ENCODE measurements around the gene MIAT.
"Not testable (repeated sequence)": the region's sequence is repeated elsewhere in the genome, so short reads cannot be mapped to it uniquely, and the experiment has no call there.

MIAT gene

DNA sequence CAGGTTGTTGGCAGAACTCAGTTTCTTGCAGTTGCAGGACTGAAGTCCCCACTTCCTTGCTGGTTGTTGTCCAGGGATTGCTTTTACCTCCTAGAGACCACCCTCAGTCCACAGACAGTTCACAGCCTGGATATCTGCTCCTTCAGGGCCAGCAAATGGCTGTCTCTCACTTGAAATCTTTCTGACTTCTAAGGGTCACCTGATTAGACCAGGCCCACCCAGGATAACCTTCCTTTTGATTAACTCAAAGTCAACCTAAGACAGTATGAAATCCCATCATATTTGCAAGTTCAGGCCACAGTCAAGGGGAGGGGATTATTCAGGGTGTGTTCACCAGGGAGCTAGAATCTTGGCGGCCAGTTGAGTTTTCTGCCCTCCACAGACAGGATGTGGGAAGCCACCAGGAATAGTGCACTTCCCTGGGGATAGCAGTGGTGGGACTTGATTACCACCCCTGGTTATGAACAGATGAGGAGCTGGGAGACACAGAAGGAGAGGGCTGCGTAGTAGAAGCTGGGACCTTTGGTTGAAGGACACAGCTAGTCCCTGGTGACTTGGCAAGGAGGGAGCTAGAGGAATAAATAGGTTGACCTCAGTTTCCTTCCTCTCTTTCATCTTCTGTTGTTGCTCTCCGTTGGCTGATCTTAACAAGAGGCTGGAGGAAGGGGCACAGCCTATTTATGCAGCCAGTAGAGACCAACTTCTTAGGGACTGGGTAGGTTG, 33.4 kb downstream of the MIAT start:
- H3K27me3 ChIP-seq (ENCODE audit: control insufficient read depth, insufficient read depth, low read length), result no peaks in the 10 kb centered on the region
- H3K9ac ChIP-seq (ENCODE audit: low read length), result no peak overlapping the region
- no peak overlapping the region for H3K4me3 ChIP-seq (ENCODE audit: low read length)
- no peaks in the 10 kb centered on the region for H3K36me3 ChIP-seq (ENCODE audit: control insufficient read depth, insufficient read depth, low read length)
- no peaks in the 10 kb centered on the region for H3K9me3 ChIP-seq (ENCODE audit: control insufficient read depth, low read length)
- no peaks in the 10 kb centered on the region for H3K4me1 ChIP-seq (ENCODE audit: control insufficient read depth, insufficient read depth, low read length)

GRCh38 chr22:26691377-26691716, 34.0 kb downstream of the MIAT start:
- Histone ChIP-seq H3K4me3 (ENCODE audit: low read length) (no peak overlapping the region), H3K36me3 (ENCODE audit: control insufficient read depth, insufficient read depth, low read length) (no peaks in the 10 kb centered on the region), H3K9ac (ENCODE audit: low read length) (no peak overlapping the region), H3K27me3 (ENCODE audit: control insufficient read depth, insufficient read depth, low read length) (no peaks in the 10 kb centered on the region), H3K4me1 (ENCODE audit: control insufficient read depth, insufficient read depth, low read length) (no peaks in the 10 kb centered on the region), H3K9me3 (ENCODE audit: control insufficient read depth, low read length) (no peaks in the 10 kb centered on the region)

DNA sequence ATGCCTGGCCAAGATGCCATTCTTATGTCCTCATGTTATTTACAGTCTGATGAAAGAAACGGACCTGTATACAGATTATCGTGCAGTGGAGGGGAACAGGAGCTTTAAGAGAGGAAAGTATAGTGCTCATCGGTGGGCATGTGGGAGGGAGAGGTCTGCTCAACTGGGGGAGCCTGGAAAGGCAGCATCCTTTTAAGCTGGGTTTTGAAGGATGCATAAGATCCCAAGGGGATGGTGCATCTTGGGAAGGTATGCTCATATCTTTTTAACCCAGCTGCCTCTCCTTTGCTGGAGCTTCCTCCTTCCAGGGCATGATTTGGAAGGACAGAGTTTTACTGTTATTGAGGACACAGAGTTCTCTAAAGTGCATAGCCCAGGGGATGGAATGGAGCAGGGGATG, 34.8 kb downstream of the MIAT start:
- no peaks in the 10 kb centered on the region for H3K9me3 ChIP-seq (ENCODE audit: control insufficient read depth, low read length)
- H3K36me3 ChIP-seq (ENCODE audit: control insufficient read depth, insufficient read depth, low read length), result no peaks in the 10 kb centered on the region
- H3K4me1 ChIP-seq (ENCODE audit: control insufficient read depth, insufficient read depth, low read length), result no peaks in the 10 kb centered on the region
- no peak overlapping the region for H3K4me3 ChIP-seq (ENCODE audit: low read length)
- H3K27me3 ChIP-seq (ENCODE audit: control insufficient read depth, insufficient read depth, low read length), result no peaks in the 10 kb centered on the region
- H3K9ac ChIP-seq (ENCODE audit: low read length), result no peak overlapping the region

- H3K9ac ChIP-seq (ENCODE audit: low read length), result no peak overlapping the region
- H3K36me3 ChIP-seq (ENCODE audit: control insufficient read depth, insufficient read depth, low read length), result no peaks in the 10 kb centered on the region
- no peaks in the 10 kb centered on the region for H3K4me1 ChIP-seq (ENCODE audit: control insufficient read depth, insufficient read depth, low read length)
- H3K9me3 ChIP-seq (ENCODE audit: control insufficient read depth, low read length), result no peaks in the 10 kb centered on the region
- H3K27me3 ChIP-seq (ENCODE audit: control insufficient read depth, insufficient read depth, low read length), result no peaks in the 10 kb centered on the region
- H3K4me3 ChIP-seq (ENCODE audit: low read length), result no peak overlapping the region
Measured at GRCh38 chr22:26697151-26697550, 39.8 kb downstream of the MIAT start.

GRCh38 chr22:26700462-26700861, 43.1 kb downstream of the MIAT start:
- no peak overlapping the region for H3K9ac ChIP-seq (ENCODE audit: low read length)
- no peaks in the 10 kb centered on the region for H3K36me3 ChIP-seq (ENCODE audit: control insufficient read depth, insufficient read depth, low read length)
- no peak overlapping the region for H3K4me3 ChIP-seq (ENCODE audit: low read length)
- H3K4me1 ChIP-seq (ENCODE audit: control insufficient read depth, insufficient read depth, low read length), result no peaks in the 10 kb centered on the region
- no peaks in the 10 kb centered on the region for H3K9me3 ChIP-seq (ENCODE audit: control insufficient read depth, low read length)
- no peaks in the 10 kb centered on the region for H3K27me3 ChIP-seq (ENCODE audit: control insufficient read depth, insufficient read depth, low read length)

GRCh38 chr22:26700886-26701285, 43.5 kb downstream of the MIAT start:
- Histone ChIP-seq H3K4me3 (ENCODE audit: low read length) (no peak overlapping the region), H3K4me1 (ENCODE audit: control insufficient read depth, insufficient read depth, low read length) (no peaks in the 10 kb centered on the region), H3K36me3 (ENCODE audit: control insufficient read depth, insufficient read depth, low read length) (no peaks in the 10 kb centered on the region), H3K27me3 (ENCODE audit: control insufficient read depth, insufficient read depth, low read length) (no peaks in the 10 kb centered on the region), H3K9ac (ENCODE audit: low read length) (no peak overlapping the region), H3K9me3 (ENCODE audit: control insufficient read depth, low read length) (no peaks in the 10 kb centered on the region)

DNA sequence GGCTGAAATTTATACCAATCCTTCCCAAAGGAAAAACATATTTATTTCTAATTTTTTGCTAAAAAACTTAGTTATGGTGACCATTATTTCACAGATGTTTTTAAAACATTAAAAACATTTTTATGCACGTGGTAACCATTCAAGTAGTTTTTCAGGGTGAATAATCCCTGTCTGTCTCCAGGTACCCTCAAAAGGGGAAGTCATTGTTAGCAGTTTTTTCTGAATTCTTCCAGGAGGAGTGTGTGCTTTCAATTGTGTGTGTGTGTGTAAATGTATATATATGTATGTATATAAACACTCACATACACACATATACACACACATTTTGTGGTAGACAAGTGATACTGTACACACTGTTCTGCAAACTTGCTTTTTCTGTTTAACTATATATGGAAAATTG, 43.9 kb downstream of the MIAT start:
- H3K9me3 ChIP-seq (ENCODE audit: control insufficient read depth, low read length), result no peaks in the 10 kb centered on the region
- H3K27me3 ChIP-seq (ENCODE audit: control insufficient read depth, insufficient read depth, low read length), result no peaks in the 10 kb centered on the region
- no peak overlapping the region for H3K4me3 ChIP-seq (ENCODE audit: low read length)
- no peak overlapping the region for H3K9ac ChIP-seq (ENCODE audit: low read length)
- no peaks in the 10 kb centered on the region for H3K4me1 ChIP-seq (ENCODE audit: control insufficient read depth, insufficient read depth, low read length)
- H3K36me3 ChIP-seq (ENCODE audit: control insufficient read depth, insufficient read depth, low read length), result no peaks in the 10 kb centered on the region

DNA sequence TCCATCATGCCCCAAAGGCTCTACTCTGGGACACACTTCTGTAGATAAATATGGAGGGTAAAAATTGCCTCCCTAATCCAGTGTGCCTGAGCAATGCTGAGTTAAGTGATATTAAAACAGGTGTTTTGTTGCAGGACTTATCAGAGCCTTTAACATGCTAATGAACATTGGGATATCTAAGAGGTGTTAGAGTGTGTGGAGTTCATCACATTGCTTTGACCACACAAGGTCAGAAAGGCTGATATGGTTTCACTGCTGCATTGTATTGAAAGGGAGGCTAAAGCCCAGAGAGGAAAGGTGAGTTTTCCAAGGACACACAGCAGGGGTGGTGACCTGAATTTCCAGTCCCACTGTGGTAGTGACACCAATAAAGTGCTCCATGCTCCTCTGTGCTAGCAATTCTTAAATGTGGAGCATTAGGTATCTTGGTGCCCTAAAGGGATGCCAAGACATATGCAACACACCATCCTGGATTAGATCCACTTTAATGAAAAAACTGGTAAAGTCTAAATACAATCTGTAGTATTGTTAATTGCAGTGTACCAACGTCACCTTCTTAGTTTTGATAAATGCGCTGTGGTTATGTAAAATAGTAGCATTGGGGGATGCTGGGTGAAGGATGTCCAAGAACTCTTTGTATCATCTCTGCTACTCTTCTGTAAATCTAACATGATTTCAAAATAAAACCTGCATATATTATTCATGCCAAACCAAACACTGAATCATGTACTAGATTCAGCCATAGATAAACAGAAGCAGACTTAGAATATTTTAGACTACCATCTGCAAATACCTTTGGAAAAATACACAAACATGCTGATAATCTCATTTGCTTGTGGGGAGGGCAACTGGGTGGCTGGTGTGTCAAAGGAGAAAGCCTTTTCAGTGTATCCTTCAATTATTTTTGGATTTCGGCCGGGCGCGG, 45.8 kb downstream of the MIAT start:
- no peaks in the 10 kb centered on the region for H3K36me3 ChIP-seq (ENCODE audit: control insufficient read depth, insufficient read depth, low read length)
- no peaks in the 10 kb centered on the region for H3K27me3 ChIP-seq (ENCODE audit: control insufficient read depth, insufficient read depth, low read length)
- no peaks in the 10 kb centered on the region for H3K9me3 ChIP-seq (ENCODE audit: control insufficient read depth, low read length)
- H3K9ac ChIP-seq (ENCODE audit: low read length), result no peak overlapping the region
- H3K4me3 ChIP-seq (ENCODE audit: low read length), result no peak overlapping the region
- H3K4me1 ChIP-seq (ENCODE audit: control insufficient read depth, insufficient read depth, low read length), result no peaks in the 10 kb centered on the region

- H3K9me3 ChIP-seq (ENCODE audit: control insufficient read depth, low read length); H3K9ac ChIP-seq (ENCODE audit: low read length); H3K4me1 ChIP-seq (ENCODE audit: control insufficient read depth, insufficient read depth, low read length); H3K36me3 ChIP-seq (ENCODE audit: control insufficient read depth, insufficient read depth, low read length); H3K4me3 ChIP-seq (ENCODE audit: low read length); H3K27me3 ChIP-seq (ENCODE audit: control insufficient read depth, insufficient read depth, low read length): not testable (repeated sequence)
Measured at GRCh38 chr22:26705379-26705778, 48.0 kb downstream of the MIAT start.

DNA sequence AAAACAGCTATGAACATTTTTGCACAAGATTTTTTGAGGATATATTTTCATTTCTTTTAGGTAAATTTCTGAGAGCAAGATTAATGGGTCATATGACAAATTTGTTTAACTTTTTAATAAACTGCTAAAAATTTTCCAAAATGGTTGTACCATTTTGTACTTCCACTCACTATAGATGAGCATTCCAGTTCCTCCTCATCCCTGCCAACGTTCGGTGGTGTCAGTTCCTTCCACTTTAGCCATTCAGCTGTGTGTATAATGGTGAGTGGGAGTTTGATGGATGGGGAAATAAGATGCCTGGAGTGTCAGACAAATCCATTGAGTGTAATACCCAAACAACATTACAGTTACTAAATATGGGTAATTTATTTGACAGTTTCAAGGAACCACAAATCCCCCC, 49.7 kb downstream of the MIAT start:
- Histone ChIP-seq H3K9me3 (ENCODE audit: control insufficient read depth, low read length) (no peaks in the 10 kb centered on the region), H3K9ac (ENCODE audit: low read length) (no peak overlapping the region), H3K27me3 (ENCODE audit: control insufficient read depth, insufficient read depth, low read length) (no peaks in the 10 kb centered on the region), H3K4me1 (ENCODE audit: control insufficient read depth, insufficient read depth, low read length) (no peaks in the 10 kb centered on the region), H3K4me3 (ENCODE audit: low read length) (no peak overlapping the region), H3K36me3 (ENCODE audit: control insufficient read depth, insufficient read depth, low read length) (no peaks in the 10 kb centered on the region)

- H3K36me3 ChIP-seq (ENCODE audit: control insufficient read depth, insufficient read depth, low read length), result no peaks in the 10 kb centered on the region
- no peak overlapping the region for H3K4me3 ChIP-seq (ENCODE audit: low read length)
- no peaks in the 10 kb centered on the region for H3K27me3 ChIP-seq (ENCODE audit: control insufficient read depth, insufficient read depth, low read length)
- H3K9ac ChIP-seq (ENCODE audit: low read length), result no peak overlapping the region
- H3K4me1 ChIP-seq (ENCODE audit: control insufficient read depth, insufficient read depth, low read length), result no peaks in the 10 kb centered on the region
- no peaks in the 10 kb centered on the region for H3K9me3 ChIP-seq (ENCODE audit: control insufficient read depth, low read length)
Measured at GRCh38 chr22:26707581-26707980, 50.2 kb downstream of the MIAT start.

- no peaks in the 10 kb centered on the region for H3K27me3 ChIP-seq (ENCODE audit: control insufficient read depth, insufficient read depth, low read length)
- H3K4me1 ChIP-seq (ENCODE audit: control insufficient read depth, insufficient read depth, low read length), result no peaks in the 10 kb centered on the region
- no peak overlapping the region for H3K9ac ChIP-seq (ENCODE audit: low read length)
- no peaks in the 10 kb centered on the region for H3K9me3 ChIP-seq (ENCODE audit: control insufficient read depth, low read length)
- H3K36me3 ChIP-seq (ENCODE audit: control insufficient read depth, insufficient read depth, low read length), result no peaks in the 10 kb centered on the region
- no peak overlapping the region for H3K4me3 ChIP-seq (ENCODE audit: low read length)
Measured at GRCh38 chr22:26708256-26709009, 51.0 kb downstream of the MIAT start.

All from mucosa of stomach (tissue), 1 donor.